H54 (cell line): ENCODE data around the gene URAD.
"Not testable (repeated sequence)": the region's sequence is repeated elsewhere in the genome, so short reads cannot be mapped to it uniquely, and the experiment has no call there.

Experiments
- DNase-seq: peaks from one replicate; pipeline ENCODE4 v3.0.0; 2011; ENCODE audit warnings: low spot score, mixed read lengths; ENCODE audit not compliant: insufficient read length
- FAIRE-seq: peaks from 3 replicates; lab custom pipeline; 2011; peaks lifted over from hg19 to GRCh38; lab: Jason Lieb, UNC
- POLR2A ChIP-seq: IDR thresholded peaks from 2 replicates; pipeline ENCODE4 v1.6.1; 2011; ENCODE audit warnings: low read depth, mild to moderate bottlenecking, low read length

URAD gene

DNA sequence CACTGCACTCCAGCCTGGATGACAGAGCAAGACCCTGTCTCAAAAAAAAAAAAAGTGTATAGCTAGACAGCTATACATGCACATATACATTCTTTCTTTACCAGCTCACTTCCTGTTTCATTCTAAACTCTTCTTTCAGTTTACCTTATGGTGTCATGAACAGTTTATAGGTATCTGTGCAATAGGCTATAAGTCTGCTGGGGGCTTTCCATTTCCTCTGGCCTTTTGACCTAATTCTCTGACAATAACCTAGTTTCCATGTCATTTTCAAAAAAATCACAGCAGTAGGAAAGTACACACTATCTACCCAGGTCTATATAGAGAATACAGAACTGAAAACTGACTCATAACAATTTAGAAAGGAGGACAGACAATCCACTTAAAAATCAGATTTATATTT, 24.4 kb upstream of the URAD start:
- FAIRE-seq (no peak), DNase-seq (no peak)
- no peak for TF ChIP-seq POLR2A

DNA sequence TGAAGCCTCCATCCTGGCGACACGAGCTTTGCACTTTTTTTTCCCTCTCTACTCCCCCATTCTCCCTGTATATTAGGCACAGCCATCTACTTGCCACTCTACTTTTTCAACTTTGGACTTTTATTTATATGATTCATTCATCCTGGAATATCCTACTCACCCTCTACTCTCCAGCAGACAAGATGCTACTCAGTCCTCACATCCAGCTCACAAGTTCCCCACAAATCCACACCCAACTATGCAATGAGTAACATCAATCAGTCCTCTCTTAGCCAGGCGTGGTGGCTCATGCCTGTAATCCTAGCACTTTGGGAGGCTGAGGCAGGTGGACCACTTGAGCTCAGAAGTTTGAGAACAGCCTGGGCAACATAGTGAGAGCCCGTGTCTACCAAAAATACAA, 23.9 kb upstream of the URAD start:
- FAIRE-seq (no peak), DNase-seq (no peak)
- no peak for TF ChIP-seq POLR2A

DNA sequence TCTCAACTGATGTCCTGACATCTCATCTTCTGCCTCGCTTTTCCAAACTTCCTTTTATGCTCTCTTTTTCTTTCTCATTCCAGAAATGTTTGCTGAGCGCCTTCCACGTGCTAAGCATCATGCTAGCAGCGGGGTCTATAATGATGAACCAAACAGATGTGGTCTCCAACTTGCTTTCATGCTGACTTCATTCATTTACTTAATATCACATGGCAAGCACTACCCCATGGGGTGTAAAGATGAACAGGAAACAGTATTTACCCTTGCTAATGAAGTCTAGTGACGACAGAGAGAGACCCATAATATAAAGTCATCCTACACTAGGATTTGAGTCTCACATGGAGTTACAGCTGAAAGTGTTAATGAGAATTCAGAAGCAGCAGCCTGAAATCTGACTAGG, 21.6 kb upstream of the URAD start:
- no peak for FAIRE-seq
- TF ChIP-seq POLR2A: no peak
- DNase-seq: no peak

- not testable (repeated sequence) for FAIRE-seq, DNase-seq
Observed at GRCh38 chr13:28005016-28005415, 16.5 kb upstream of the URAD start.

DNA sequence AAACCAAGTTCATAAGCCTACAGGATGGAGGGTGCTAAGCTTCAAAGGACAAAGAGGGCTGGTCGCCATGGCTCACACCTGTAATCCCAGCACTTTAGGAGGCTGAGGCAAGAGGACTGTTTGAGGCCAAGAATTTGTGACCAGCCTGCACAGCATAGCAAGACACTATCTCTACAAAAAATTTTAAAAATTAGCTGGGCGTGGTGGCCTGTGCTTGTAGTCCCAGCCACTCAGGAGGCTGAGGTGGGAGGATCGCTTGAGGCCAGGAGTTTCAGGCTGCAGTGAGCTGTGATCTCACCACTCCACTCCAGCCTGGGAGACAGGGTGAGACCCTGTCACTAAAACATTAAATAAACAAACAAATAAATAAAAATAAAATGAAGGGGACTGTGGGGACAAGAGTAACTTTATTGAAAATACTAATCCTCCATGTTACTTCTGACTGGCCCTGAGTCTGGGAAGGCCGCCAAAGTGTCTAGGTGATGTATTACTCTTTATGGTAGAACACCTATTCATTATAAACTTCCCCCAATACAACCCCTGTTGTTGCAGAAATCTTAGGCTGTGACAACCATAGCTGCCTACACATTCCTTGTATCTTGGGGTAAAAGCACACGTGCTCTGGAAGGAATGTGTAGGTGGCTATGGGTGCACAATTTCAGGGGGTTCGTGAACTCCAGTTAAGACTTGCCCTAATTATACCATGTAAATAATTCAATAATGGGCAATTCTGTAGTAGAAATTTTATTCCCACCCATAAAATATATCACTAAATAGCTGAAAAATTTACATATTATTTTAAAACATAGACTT, 14.6 kb upstream of the URAD start:
- no peak for FAIRE-seq
- TF ChIP-seq POLR2A: no peak
- no peak for DNase-seq

GRCh38 chr13:28001837-28002473, 13.5 kb upstream of the URAD start:
- no peak for TF ChIP-seq POLR2A
- DNase-seq: no peak
- FAIRE-seq: no peak

GRCh38 chr13:28001049-28001448, 12.6 kb upstream of the URAD start:
- TF ChIP-seq POLR2A: no peak
- FAIRE-seq: no peak
- no peak for DNase-seq

DNA sequence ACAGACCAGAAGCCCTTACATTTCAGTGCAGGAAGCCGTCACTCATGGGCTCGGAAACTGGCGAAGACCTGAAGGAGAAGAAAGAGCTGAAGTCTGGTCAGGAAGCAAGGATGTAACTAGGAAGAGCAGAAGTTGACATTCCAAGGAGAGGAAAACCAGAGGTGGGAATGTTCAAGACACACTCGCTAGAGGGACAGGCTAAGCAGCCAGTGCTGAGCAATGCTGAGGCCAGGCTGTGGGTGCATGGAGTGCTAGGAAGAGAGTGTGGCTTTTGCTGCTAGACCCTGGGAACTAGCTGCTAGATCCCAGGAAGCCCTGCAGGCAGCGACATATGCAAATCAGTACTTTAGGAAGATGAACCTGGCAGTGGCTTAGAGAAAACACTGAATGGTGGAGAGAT, 12.1 kb upstream of the URAD start:
- no peak for DNase-seq
- FAIRE-seq: no peak
- TF ChIP-seq POLR2A: no peak

- FAIRE-seq (no peak), DNase-seq (no peak)
- no peak for TF ChIP-seq POLR2A
Observed at GRCh38 chr13:27997904-27998522, 9.5 kb upstream of the URAD start.

DNA sequence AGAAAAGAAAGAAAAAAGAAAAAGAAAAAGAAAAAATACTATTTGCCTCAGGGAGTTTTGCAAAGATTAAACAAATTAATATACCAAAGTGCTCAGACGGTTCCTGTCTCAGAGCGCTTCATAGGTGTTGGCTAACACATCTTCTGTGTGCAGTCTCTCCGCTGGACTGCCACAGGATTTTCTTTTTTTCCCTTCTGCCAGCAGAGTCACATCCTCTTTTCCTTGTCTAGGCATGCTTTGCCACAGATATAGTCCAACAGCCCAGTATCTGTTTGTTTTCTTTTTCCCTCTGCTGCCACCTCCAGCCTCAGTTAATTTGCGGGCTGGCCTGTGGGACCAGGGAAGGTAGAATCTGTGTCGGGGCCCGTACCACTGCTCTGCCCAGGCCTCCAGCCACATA, 3.4 kb upstream of the URAD start:
- TF ChIP-seq POLR2A: no peak
- FAIRE-seq (no peak), DNase-seq (no peak)

DNA sequence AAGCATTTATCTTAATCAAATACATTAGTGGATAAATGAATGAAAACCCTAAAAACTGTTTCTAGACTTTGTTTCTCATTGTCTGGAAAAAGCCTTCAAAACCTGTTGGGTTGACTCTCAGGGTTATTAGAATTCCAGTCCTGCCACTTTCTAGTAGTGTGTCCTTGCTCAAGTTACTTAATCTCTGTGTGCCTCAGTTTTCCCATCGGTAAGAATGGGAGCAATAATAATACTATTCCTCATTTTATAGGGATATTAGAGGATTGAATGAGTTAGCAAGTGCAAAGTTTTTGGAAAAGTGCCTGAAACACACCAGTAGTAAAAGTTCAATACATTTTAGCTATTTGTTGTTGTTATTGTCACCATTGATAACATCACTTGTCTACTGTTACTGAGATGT, 2.9 kb downstream of the URAD start:
- TF ChIP-seq POLR2A: no peak
- DNase-seq (no peak), FAIRE-seq (no peak)

- FAIRE-seq: no peak
- DNase-seq: no peak
- no peak for TF ChIP-seq POLR2A
Observed at GRCh38 chr13:27982361-27982760, 6.1 kb downstream of the URAD start.

GRCh38 chr13:27981006-27981708, 7.3 kb downstream of the URAD start:
- FAIRE-seq (no peak), DNase-seq (no peak)
- TF ChIP-seq POLR2A: no peak

DNA sequence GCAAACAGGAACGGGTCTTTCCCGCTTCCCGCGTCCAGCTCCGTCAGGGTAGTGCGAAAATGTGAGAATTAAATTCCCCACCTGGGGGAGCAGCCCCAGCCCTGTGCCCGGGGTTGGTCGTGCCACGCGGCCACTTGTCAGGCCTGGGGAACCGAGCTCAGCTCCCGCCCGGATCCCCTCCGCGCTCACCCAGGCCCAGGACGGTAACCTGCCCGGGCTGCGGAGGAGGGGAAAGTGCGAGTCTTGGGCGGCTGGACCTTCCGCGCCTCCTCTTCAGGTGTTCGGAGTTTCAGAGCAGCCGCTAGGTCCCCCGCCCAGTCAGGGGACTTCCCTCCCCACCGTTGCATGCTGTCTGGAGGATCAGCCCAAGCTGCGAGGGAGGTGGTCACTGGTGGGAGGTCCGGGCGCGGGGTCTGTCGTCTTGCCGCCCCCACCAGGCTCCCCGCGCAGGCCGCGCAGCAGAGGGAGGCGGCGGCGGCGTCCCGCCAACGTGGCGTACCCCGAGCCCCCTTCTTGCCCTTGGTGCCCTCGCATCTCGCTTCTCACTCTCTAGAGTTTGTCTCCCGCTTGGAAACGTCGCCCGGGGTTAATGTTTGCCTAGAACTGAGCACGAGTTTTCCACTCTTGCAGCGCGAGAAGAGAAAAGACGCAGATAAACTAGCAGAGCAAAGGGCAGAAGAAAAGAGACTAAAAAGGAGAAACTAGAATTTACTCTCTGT, 8.1 kb downstream of the URAD start:
- FAIRE-seq (no peak), DNase-seq (no peak)
- TF ChIP-seq POLR2A: no peak
